Vagina (tissue), 2 donors: Measurements from ENCODE around the gene SMAGP. TPM values are rescaled to one million over a fixed set of nuclear protein-coding genes. Genes with fewer than 3 reads are reported as not detected.

ENCODE experiments used
- DNase-seq, 2 donors: peaks; one replicate each; pipeline ENCODE4 v3.0.0-alpha.2; 2017; ENCODE audit errors: extremely low spot score in 2 of 2
- H3K27ac ChIP-seq: fragments of 200-600 bp; sonication (generic); one replicate; pipeline ENCODE4 v1.5.1; 2019
- H3K27me3 ChIP-seq: fragments of 200-600 bp; sonication (generic); one replicate; pipeline ENCODE4 v1.5.1; 2019
- H3K36me3 ChIP-seq, 2 donors: fragments of 200-600 bp; sonication (generic); one replicate each; pipeline ENCODE4 v1.5.1; 2017 to 2019
- H3K4me1 ChIP-seq: fragments of 200-600 bp; sonication (generic); one replicate; pipeline ENCODE4 v1.5.1; 2019
- H3K4me3 ChIP-seq, 2 donors: fragments of 200-600 bp; sonication (generic); 1 replicate in 1 of 2; 2 replicates in 1 of 2; pipeline ENCODE4 v1.5.1; 2016 to 2019
- H3K9me3 ChIP-seq: fragments of 200-600 bp; sonication (generic); one replicate; pipeline ENCODE4 v1.5.1; 2019
- POLR2A ChIP-seq, 2 donors: fragments of 450-650 bp; IDR thresholded peaks; one replicate each; pipeline ENCODE4 v1.6.1; 2017; ENCODE audit warnings: antibody characterized with exemption in 2 of 2, mild to moderate bottlenecking in 2 of 2, moderate library complexity in 2 of 2
- POLR2AphosphoS5 ChIP-seq, 2 donors: sonication (generic); formaldehyde crosslinking; IDR thresholded peaks; one replicate each; pipeline ENCODE4 v1.9.0; 2017; ENCODE audit warnings: antibody characterized with exemption in 2 of 2, mild to moderate bottlenecking in 2 of 2, low read depth in 1 of 2; ENCODE audit not compliant: insufficient read depth in 1 of 2
- intact Hi-C: fragments of 100-400 bp; cut with DNase I; formaldehyde crosslinking; loops from one replicate; pipeline ENCODE4 v1.15.1; 2023
- total RNA-seq: library from RNA; depleted of rRNA; stranded (reverse); fragments of >200 nt; gene quantifications from one replicate; pipeline ENCODE4 v1.2.3, GENCODE V29; 2016
- TF ChIP-seq, protein P1 (sequence below), 3 experiments: fragments of 450-650 bp in 2 of 3; fragments of 200-600 bp in 1 of 3; sonication (generic) in 1 of 3; IDR thresholded peaks; one replicate each; pipeline ENCODE4 v1.5.1; 2017 to 2019; ENCODE audit warnings: antibody characterized with exemption in 3 of 3, mild to moderate bottlenecking in 2 of 3, moderate library complexity in 2 of 3

The SMAGP gene
- total RNA-seq, 1 donor from 2014 or later = 30.0 TPM

DNA sequence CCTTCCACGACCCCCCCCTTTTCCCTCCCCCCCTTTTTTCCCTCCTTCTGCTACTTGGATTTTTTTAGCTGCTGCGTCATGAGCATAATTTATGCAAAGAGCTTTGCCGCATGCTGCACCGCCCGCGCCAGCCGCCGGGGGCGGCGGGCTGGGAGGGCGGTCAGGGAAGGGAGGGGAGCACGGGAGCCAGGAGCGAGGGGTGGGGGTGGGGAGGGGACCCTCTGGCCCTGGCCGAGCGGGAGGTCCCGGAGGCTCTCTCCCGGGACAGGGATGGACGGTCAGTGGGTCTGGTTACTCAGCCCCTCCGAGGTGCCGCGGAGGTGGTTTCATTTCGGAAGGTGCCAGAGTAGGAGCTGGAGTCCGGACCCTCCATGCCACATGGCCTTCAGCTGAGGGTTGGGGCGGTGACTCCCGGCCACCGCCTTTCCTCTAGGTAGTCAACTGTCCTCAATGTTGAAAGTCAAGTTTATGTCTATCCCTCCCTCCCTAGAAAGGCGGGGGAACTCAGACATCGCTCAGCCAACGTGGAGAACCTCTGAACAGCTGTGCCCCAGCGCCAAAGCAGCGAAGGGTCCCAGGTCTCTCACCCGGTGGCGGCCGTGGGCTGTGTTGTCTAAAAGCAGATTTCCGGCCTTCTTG lies 52.1 kb downstream of the SMAGP start, which contains the start of gene POU6F1:
Gene POU6F1 (minus strand): TSS at position 95 of the 639 bp plus-strand sequence. CDS start 11,226 bp downstream, outside the sequence.
- no peak for DNase-seq
- Histone ChIP-seq H3K27ac (peak within 1 kb of the TSS; percentile 96), H3K4me3 (peak within 1 kb of the TSS; percentile 76 to 89), H3K27me3 (no peaks in the 10 kb centered on the region), H3K36me3 (no peaks in the 10 kb centered on the region), H3K4me1 (peaks cover 13% of the 10 kb centered on the region), H3K9me3 (no peaks in the 10 kb centered on the region)
- intact Hi-C loops = loop anchor here (2.0 kb wide), 1 partner anchor 45 kb away; the partner anchor contains the start of gene TFCP2
- TF ChIP-seq POLR2A (IDR thresholded peaks at IDR 0.05) (peak in 1 of 2 donors; percentile 21), POLR2AphosphoS5 (IDR thresholded peaks at IDR 0.05; ENCODE audit: insufficient read depth in 1 of 2, low read depth in 1 of 2) (peak; percentile 28 to 83)
- TF ChIP-seq, protein P1, sequence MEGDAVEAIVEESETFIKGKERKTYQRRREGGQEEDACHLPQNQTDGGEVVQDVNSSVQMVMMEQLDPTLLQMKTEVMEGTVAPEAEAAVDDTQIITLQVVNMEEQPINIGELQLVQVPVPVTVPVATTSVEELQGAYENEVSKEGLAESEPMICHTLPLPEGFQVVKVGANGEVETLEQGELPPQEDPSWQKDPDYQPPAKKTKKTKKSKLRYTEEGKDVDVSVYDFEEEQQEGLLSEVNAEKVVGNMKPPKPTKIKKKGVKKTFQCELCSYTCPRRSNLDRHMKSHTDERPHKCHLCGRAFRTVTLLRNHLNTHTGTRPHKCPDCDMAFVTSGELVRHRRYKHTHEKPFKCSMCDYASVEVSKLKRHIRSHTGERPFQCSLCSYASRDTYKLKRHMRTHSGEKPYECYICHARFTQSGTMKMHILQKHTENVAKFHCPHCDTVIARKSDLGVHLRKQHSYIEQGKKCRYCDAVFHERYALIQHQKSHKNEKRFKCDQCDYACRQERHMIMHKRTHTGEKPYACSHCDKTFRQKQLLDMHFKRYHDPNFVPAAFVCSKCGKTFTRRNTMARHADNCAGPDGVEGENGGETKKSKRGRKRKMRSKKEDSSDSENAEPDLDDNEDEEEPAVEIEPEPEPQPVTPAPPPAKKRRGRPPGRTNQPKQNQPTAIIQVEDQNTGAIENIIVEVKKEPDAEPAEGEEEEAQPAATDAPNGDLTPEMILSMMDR (IDR thresholded peaks at IDR 0.05) = peak in 1 of 3 experiments; percentile 40

DNA sequence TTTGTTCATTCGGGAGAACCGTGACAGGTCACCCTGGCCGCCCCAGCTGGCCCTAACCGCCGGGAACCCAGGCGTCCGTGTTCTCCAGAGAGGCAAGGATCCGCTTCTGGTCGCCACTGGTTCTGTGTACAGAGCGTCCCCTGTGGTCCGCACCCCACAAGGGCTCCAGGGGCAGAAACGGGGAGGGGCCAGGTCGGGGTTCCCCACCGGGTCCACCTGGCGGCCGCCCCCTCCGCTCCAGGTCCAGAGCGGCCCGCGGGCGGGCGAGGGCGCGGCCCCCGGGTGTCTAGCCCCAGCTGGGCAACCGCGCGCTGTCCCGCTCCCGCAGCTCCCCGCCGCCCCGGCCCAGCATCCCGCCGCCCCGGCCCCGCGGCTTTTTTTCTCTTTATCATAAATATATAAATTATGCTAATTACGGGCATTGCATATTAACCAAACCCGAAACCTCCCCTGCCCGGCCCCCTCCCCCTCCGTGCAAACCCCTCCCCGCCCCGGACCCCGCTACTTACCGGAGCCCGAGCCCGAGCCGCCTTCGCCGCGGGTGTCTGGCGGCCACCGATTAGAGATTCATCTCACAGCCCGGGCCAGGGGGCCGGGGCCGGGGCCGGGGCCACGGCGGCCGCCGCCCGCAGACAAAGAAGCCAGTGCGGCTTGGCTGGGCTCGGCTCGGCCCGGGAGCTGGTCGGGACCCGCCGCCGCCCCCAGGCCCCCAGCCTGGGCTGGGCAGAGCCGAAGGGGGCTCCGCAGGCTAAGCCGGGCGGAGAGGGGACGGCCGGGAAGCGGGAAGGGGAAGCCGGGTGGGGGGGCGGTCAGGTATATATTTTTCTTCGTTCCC lies 52.9 kb downstream of the SMAGP start:
- no peaks in the 10 kb centered on the region for H3K27me3 ChIP-seq
- peak overlapping the region; percentile 96 for H3K27ac ChIP-seq
- intact Hi-C loops = loop anchor here (2.0 kb wide), 1 partner anchor 45 kb away; the partner anchor contains the start of gene TFCP2
- DNase-seq = no peak
- H3K4me3 ChIP-seq = peak overlapping the region; percentile 76 to 89
- TF ChIP-seq POLR2A (IDR thresholded peaks at IDR 0.05) (no peak), POLR2AphosphoS5 (IDR thresholded peaks at IDR 0.05; ENCODE audit: insufficient read depth in 1 of 2, low read depth in 1 of 2) (peak in 1 of 2 donors; percentile 38)
- TF ChIP-seq, protein P1 (IDR thresholded peaks at IDR 0.05) = peak in 1 of 3 experiments; percentile 11
- H3K4me1 ChIP-seq = peaks cover 13% of the 10 kb centered on the region
- no peaks in the 10 kb centered on the region for H3K9me3 ChIP-seq
- H3K36me3 ChIP-seq = no peaks in the 10 kb centered on the region

DNA sequence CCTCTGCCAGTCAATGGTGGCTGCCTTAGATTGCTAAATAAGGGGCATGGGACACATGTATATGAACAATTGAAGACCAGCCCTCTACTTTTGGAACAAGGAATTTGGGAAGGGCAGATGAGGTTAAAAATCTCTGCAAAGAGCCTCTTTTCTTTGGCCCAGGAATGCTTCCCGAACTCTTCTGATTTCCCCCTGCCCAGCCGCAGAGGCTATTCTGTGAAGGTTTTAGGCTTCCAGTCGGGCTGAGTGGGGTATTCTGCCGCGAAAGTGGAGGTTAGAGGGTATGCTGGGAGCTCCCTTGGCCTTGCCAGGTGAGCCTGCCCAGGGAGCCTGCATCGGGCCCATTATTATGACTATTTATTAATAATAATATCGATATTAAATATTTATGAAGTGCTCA lies 53.6 kb downstream of the SMAGP start:
- intact Hi-C loops = loop anchor here (2.0 kb wide), 1 partner anchor 44 kb away; the partner anchor contains the start of gene TFCP2
- H3K4me3 ChIP-seq = peak overlapping the region; percentile 76 to 89
- H3K36me3 ChIP-seq = no peaks in the 10 kb centered on the region
- no peak for DNase-seq
- H3K27me3 ChIP-seq = no peaks in the 10 kb centered on the region
- TF ChIP-seq POLR2A (IDR thresholded peaks at IDR 0.05) = no peak
- TF ChIP-seq, protein P1 (IDR thresholded peaks at IDR 0.05) = no peak
- no peak for TF ChIP-seq POLR2AphosphoS5 (IDR thresholded peaks at IDR 0.05; ENCODE audit: insufficient read depth in 1 of 2, low read depth in 1 of 2)
- H3K9me3 ChIP-seq = no peaks in the 10 kb centered on the region
- H3K27ac ChIP-seq = peak overlapping the region; percentile 96
- H3K4me1 ChIP-seq = peaks cover 13% of the 10 kb centered on the region

DNA sequence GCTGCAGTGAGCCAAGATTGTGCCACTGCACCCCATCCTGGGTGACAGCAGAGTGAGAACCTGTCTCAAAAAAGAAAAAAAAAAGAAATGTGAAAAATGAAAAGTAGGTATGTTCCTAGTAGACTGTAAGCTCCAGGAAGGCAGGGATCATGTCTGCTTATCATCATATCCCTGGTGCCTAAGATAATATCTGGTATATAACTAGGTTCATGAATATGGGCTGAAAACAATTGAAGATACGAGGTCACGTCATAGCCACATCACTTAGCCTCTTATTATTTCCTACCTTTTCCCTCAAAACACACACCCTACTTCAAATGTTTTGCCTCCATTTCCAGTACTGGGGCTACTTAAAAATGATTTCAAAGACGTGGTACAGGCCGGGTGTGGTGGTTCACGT lies 55.3 kb downstream of the SMAGP start:
- H3K4me1 ChIP-seq = peaks cover 13% of the 10 kb centered on the region
- intact Hi-C loops = no loop called here
- TF ChIP-seq, protein P1 (IDR thresholded peaks at IDR 0.05) = no peak
- TF ChIP-seq POLR2AphosphoS5 (IDR thresholded peaks at IDR 0.05; ENCODE audit: insufficient read depth in 1 of 2, low read depth in 1 of 2) (no peak), POLR2A (IDR thresholded peaks at IDR 0.05) (no peak)

More for the DNA sequence above, 55.3 kb downstream of the SMAGP start:
- Histone ChIP-seq H3K27ac (no peak overlapping the region), H3K27me3 (no peaks in the 10 kb centered on the region), H3K36me3 (no peaks in the 10 kb centered on the region), H3K9me3 (no peaks in the 10 kb centered on the region), H3K4me3 (no peak overlapping the region)
- DNase-seq = no peak
